Measurements from ENCODE around the gene KL. TPM values are rescaled to one million over a fixed set of nuclear protein-coding genes. Genes with fewer than 3 reads are reported as not detected.

Gene KL
- total and polyA plus RNA-seq, 5 donors from 2014 or later = not detected

DNA sequence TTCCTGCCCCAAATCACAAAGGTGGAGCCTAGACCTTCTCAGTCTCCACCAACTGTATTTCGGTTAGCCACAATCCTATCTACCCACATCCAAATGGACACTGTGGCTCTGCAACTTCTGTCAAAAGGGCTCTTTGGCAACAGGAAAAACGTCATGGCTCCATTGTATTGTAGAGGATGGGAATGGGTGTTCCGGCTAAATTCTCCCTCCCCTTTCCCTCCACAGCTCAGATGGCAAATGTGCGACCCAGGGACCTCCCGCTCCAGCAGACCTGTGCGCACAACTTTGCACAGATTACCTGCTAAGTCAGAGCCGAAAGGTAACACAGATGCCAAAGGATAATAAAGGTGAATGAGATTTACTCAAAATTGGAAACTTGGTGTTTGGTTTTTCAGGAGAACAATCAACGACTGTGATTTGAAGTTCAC lies 968 bp upstream of the KL start:
- no peak overlapping the region for H3K4me3 ChIP-seq (ENCODE audit: low read depth, low read length)
- H3K4me1 Mint-ChIP-seq = peaks cover 0 to 12% (median 6%) of the 10 kb centered on the region in 4 donors
- H3K36me3 Mint-ChIP-seq = peaks cover 4% of the 10 kb centered on the region
- H3K9me3 Mint-ChIP-seq = peaks cover 0 to 7% (median 3%) of the 10 kb centered on the region in 7 donors
- no peak for ATAC-seq (ENCODE audit: low read depth in 2 of 2)
- peak overlapping the region in 2 of 4 donors; percentile 52 to 67 for H3K4me3 Mint-ChIP-seq
- H3K27ac ChIP-seq (ENCODE audit: insufficient read depth, low read length, poor library complexity, severe bottlenecking) = no peak overlapping the region
- no peak for DNase-seq
- H3K27me3 ChIP-seq (ENCODE audit: control insufficient read depth, insufficient read depth, low read length) = peaks cover 39% of the 10 kb centered on the region
- no peaks in the 10 kb centered on the region for H3K36me3 ChIP-seq (ENCODE audit: control insufficient read depth, insufficient read depth, low read length)
- no peaks in the 10 kb centered on the region for H3K9me3 ChIP-seq (ENCODE audit: control insufficient read depth in 2 of 2, low read length in 2 of 2)
- peaks cover 11% of the 10 kb centered on the region for H3K4me1 ChIP-seq (ENCODE audit: control insufficient read depth, insufficient read depth, low read length, poor library complexity, severe bottlenecking)
- H3K27me3 Mint-ChIP-seq = peaks cover 70% of the 10 kb centered on the region
- no peak overlapping the region for H3K27ac Mint-ChIP-seq

DNA sequence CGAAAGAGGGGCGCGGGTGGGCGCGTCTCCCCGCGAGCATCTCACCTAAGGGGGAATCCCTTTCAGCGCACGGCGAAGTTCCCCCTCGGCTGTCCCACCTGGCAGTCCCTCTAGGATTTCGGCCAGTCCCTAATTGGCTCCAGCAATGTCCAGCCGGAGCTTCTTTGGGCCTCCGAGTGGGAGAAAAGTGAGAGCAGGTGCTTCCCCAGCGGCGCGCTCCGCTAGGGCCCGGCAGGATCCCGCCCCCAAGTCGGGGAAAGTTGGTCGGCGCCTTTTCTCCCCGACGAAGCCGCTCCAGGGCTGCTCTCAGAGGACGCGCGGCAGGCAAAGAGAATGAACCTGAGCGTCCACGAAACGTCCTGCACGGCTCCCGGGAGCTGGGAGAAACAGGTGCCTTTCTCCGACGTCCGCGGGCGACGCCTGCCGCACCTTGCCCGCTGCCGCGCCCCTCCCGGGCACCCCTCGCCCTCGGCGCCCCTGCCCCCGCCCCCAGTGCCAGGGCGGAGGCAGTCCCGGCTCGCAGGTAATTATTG lies 366 bp upstream of the KL start:
- peaks cover 70% of the 10 kb centered on the region for H3K27me3 Mint-ChIP-seq
- H3K36me3 ChIP-seq (ENCODE audit: control insufficient read depth, insufficient read depth, low read length) = no peaks in the 10 kb centered on the region
- H3K4me3 ChIP-seq (ENCODE audit: low read depth, low read length) = no peak overlapping the region
- H3K36me3 Mint-ChIP-seq = peaks cover 4% of the 10 kb centered on the region
- H3K27me3 ChIP-seq (ENCODE audit: control insufficient read depth, insufficient read depth, low read length) = peaks cover 44% of the 10 kb centered on the region
- H3K27ac ChIP-seq (ENCODE audit: insufficient read depth, low read length, poor library complexity, severe bottlenecking) = no peak overlapping the region
- no peak overlapping the region for H3K27ac Mint-ChIP-seq
- no peak for ATAC-seq (ENCODE audit: low read depth in 2 of 2)
- H3K9me3 ChIP-seq (ENCODE audit: control insufficient read depth in 2 of 2, low read length in 2 of 2) = no peaks in the 10 kb centered on the region
- DNase-seq = no peak
- H3K4me3 Mint-ChIP-seq = peak overlapping the region in 1 of 4 donors; percentile 52
- peaks cover 11% of the 10 kb centered on the region for H3K4me1 ChIP-seq (ENCODE audit: control insufficient read depth, insufficient read depth, low read length, poor library complexity, severe bottlenecking)
- peaks cover 0 to 12% (median 6%) of the 10 kb centered on the region in 4 donors for H3K4me1 Mint-ChIP-seq
- peaks cover 0 to 5% (median 3%) of the 10 kb centered on the region in 7 donors for H3K9me3 Mint-ChIP-seq

DNA sequence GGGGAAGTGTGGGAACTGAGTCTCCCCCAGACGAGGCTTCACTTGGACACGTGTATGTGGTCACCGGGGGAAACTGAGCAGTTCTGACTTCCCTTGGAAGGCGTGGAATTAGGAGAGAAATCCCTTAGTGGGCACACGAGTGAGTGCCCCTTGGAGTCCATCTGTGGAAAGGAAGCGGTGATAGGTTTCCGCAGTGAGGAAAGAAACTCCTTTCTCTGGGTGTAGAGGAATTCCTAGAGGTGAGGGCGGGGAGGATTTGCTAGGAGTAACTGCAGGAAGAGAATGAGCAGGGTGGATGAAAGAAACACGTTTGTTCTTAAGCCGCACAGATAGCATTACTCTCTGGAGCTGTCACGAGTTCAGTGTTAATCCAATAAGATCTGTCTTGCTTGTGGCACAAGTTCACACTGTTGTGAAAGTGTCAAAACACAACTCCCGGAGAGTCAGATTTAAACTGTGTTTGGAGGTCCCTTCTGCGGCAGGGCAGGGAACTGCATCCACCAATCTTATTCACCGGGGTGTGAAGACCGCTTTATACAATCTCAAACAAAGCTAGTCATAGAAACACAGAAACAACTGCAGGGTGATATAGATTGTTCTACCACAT lies 1.2 kb downstream of the KL start:
- Mint-ChIP-seq H3K4me3 (peak overlapping the region; percentile 33 to 76 (median 60)), H3K4me1 (peaks cover 0 to 12% (median 6%) of the 10 kb centered on the region in 4 donors), H3K27me3 (peaks cover 65% of the 10 kb centered on the region), H3K36me3 (peaks cover 4% of the 10 kb centered on the region), H3K9me3 (peaks cover 0 to 3% (median 0%) of the 10 kb centered on the region in 7 donors), H3K27ac (no peak overlapping the region)
- peaks cover 46% of the 10 kb centered on the region for H3K27me3 ChIP-seq (ENCODE audit: control insufficient read depth, insufficient read depth, low read length)
- H3K4me1 ChIP-seq (ENCODE audit: control insufficient read depth, insufficient read depth, low read length, poor library complexity, severe bottlenecking) = peaks cover 11% of the 10 kb centered on the region
- no peaks in the 10 kb centered on the region for H3K9me3 ChIP-seq (ENCODE audit: control insufficient read depth in 2 of 2, low read length in 2 of 2)
- H3K36me3 ChIP-seq (ENCODE audit: control insufficient read depth, insufficient read depth, low read length) = no peaks in the 10 kb centered on the region
- no peak overlapping the region for H3K4me3 ChIP-seq (ENCODE audit: low read depth, low read length)
- H3K27ac ChIP-seq (ENCODE audit: insufficient read depth, low read length, poor library complexity, severe bottlenecking) = no peak overlapping the region
- ATAC-seq (ENCODE audit: low read depth in 2 of 2) = no peak
- peak in 1 of 3 donors; percentile 65 for DNase-seq

DNA sequence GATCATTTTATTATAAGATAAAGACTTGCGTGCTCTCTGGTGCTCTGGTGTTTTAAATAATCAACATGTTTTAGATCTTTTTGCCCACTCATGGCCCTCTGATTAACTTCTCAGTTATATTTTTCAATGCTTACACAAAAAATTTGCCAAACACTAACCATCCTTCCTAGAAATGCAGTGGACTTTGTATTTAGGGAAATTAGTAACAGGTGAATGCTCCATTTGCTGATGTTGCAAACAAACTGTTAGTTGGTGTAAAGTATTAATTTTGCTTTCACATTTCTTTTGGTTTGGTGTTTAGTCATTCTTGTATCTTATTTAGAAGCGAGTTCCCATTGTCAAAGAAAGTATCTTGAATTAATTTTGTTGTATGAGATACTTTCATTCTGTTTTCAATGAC lies 2.7 kb downstream of the KL start:
- Mint-ChIP-seq H3K36me3 (peaks cover 4% of the 10 kb centered on the region), H3K27me3 (peaks cover 60% of the 10 kb centered on the region), H3K27ac (no peak overlapping the region), H3K4me3 (no peak overlapping the region), H3K4me1 (peaks cover 0 to 12% (median 6%) of the 10 kb centered on the region in 4 donors), H3K9me3 (peaks cover 0 to 2% (median 0%) of the 10 kb centered on the region in 7 donors)
- ATAC-seq (ENCODE audit: low read depth in 2 of 2) (no peak), DNase-seq (no peak)
- Histone ChIP-seq H3K4me3 (ENCODE audit: low read depth, low read length) (no peak overlapping the region), H3K27me3 (ENCODE audit: control insufficient read depth, insufficient read depth, low read length) (peaks cover 37% of the 10 kb centered on the region), H3K4me1 (ENCODE audit: control insufficient read depth, insufficient read depth, low read length, poor library complexity, severe bottlenecking) (peaks cover 11% of the 10 kb centered on the region), H3K27ac (ENCODE audit: insufficient read depth, low read length, poor library complexity, severe bottlenecking) (no peak overlapping the region), H3K36me3 (ENCODE audit: control insufficient read depth, insufficient read depth, low read length) (no peaks in the 10 kb centered on the region), H3K9me3 (ENCODE audit: control insufficient read depth in 2 of 2, low read length in 2 of 2) (no peaks in the 10 kb centered on the region)

DNA sequence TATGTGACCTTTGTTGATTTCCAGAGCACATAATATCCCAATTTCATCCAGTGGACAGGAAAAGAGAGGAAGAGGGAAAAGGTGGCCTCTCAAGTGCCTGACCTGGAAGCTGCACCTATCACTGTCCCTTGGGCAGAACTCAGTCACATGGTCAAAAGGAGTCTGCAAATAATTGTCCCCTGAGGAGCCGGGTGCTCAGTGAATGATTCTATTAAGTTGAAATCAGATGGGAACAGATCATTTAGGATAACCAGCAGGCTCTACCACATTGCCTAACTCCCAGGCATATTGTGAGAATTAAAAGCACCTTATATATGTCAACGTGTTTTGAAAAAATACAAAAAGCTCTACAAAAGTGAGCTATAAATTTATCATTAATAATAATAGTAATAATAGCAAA lies 6.8 kb downstream of the KL start:
- Mint-ChIP-seq H3K36me3 (no peaks in the 10 kb centered on the region), H3K27me3 (peaks cover 38% of the 10 kb centered on the region), H3K9me3 (peaks cover 0 to 2% (median 0%) of the 10 kb centered on the region in 7 donors), H3K4me1 (no peaks in the 10 kb centered on the region), H3K27ac (no peak overlapping the region), H3K4me3 (no peak overlapping the region)
- Histone ChIP-seq H3K27ac (ENCODE audit: insufficient read depth, low read length, poor library complexity, severe bottlenecking) (no peak overlapping the region), H3K36me3 (ENCODE audit: control insufficient read depth, insufficient read depth, low read length) (no peaks in the 10 kb centered on the region), H3K9me3 (ENCODE audit: control insufficient read depth in 2 of 2, low read length in 2 of 2) (no peaks in the 10 kb centered on the region), H3K4me1 (ENCODE audit: control insufficient read depth, insufficient read depth, low read length, poor library complexity, severe bottlenecking) (no peaks in the 10 kb centered on the region), H3K4me3 (ENCODE audit: low read depth, low read length) (no peak overlapping the region), H3K27me3 (ENCODE audit: control insufficient read depth, insufficient read depth, low read length) (peaks cover 18% of the 10 kb centered on the region)
- ATAC-seq (ENCODE audit: low read depth in 2 of 2) = no peak
- no peak for DNase-seq

DNA sequence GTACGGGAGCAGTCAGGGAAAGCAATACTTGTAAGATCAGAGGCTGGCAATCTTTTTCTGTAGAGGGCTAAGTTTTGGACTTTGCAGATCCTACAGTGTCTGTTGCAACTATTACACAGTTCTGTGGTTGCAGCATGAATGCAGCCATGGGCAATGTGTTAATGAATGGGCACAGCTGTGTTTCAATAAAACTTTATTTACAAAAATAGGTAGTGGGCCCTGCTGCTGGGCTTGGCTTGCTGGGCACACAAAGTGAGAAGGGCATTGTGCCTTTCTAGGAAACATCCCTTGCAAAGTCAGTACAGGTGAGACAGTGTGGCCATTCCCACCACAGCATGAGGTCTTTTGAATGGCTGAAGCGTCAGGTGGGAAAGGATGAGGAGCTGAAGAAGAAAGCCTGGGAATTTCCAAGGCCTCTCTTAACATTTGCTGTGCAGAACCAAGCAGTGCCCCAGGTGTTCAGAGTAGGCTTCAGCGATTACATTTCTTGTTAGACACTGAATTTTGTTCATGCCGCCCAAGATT lies 9.1 kb downstream of the KL start:
- H3K4me3 ChIP-seq (ENCODE audit: low read depth, low read length) = no peak overlapping the region
- DNase-seq (no peak), ATAC-seq (ENCODE audit: low read depth in 2 of 2) (no peak)
- H3K27ac ChIP-seq (ENCODE audit: insufficient read depth, low read length, poor library complexity, severe bottlenecking) = no peak overlapping the region
- H3K4me1 ChIP-seq (ENCODE audit: control insufficient read depth, insufficient read depth, low read length, poor library complexity, severe bottlenecking) = no peaks in the 10 kb centered on the region
- H3K27me3 ChIP-seq (ENCODE audit: control insufficient read depth, insufficient read depth, low read length) = peaks cover 13% of the 10 kb centered on the region
- no peaks in the 10 kb centered on the region for H3K9me3 ChIP-seq (ENCODE audit: control insufficient read depth in 2 of 2, low read length in 2 of 2)
- Mint-ChIP-seq H3K27me3 (peaks cover 25% of the 10 kb centered on the region), H3K4me1 (no peaks in the 10 kb centered on the region), H3K4me3 (no peak overlapping the region), H3K27ac (no peak overlapping the region), H3K36me3 (no peaks in the 10 kb centered on the region), H3K9me3 (peaks cover 0 to 3% (median 0%) of the 10 kb centered on the region in 7 donors)
- no peaks in the 10 kb centered on the region for H3K36me3 ChIP-seq (ENCODE audit: control insufficient read depth, insufficient read depth, low read length)

DNA sequence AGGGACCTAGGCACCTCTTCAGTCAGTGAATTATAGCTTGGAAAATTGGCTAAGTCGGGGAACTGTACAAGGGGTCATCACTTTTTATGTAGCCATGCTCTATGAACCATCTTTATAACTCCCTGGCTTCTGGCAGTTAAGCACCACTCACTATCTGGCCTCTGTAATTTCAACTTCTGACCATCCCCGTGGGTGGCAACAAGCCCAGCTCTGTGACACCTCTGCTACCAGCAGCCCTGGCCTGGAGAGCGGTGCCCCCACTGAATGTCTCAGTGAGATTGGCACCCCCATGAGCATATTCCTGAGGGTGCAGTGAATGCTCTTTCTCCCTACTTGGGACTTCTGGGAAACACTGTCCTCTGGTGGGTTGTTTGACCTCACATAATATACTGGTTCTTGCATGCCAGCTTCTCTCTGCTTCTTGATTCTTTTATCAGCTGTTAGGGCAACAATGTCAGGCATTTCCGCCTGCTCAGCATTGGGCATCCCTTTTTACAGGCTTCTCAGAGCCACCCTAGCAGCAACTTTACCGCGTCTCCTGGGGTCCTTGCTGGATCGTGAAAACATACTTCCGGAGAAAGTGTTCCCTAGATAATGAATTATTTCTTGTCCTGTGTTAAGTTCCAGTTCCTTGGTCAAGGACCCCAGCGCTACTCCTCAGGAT lies 10.4 kb downstream of the KL start:
- Mint-ChIP-seq H3K4me3 (no peak overlapping the region), H3K9me3 (peaks cover 0 to 7% (median 0%) of the 10 kb centered on the region in 7 donors), H3K4me1 (peaks cover 0 to 5% (median 0%) of the 10 kb centered on the region in 4 donors), H3K36me3 (no peaks in the 10 kb centered on the region), H3K27ac (no peak overlapping the region), H3K27me3 (peaks cover 17% of the 10 kb centered on the region)
- H3K9me3 ChIP-seq (ENCODE audit: control insufficient read depth in 2 of 2, low read length in 2 of 2) = no peaks in the 10 kb centered on the region
- no peak overlapping the region for H3K27ac ChIP-seq (ENCODE audit: insufficient read depth, low read length, poor library complexity, severe bottlenecking)
- no peaks in the 10 kb centered on the region for H3K36me3 ChIP-seq (ENCODE audit: control insufficient read depth, insufficient read depth, low read length)
- ATAC-seq (ENCODE audit: low read depth in 2 of 2) (no peak), DNase-seq (no peak)
- no peaks in the 10 kb centered on the region for H3K4me1 ChIP-seq (ENCODE audit: control insufficient read depth, insufficient read depth, low read length, poor library complexity, severe bottlenecking)
- peaks cover 5% of the 10 kb centered on the region for H3K27me3 ChIP-seq (ENCODE audit: control insufficient read depth, insufficient read depth, low read length)
- no peak overlapping the region for H3K4me3 ChIP-seq (ENCODE audit: low read depth, low read length)
